Glomerular endothelial cell (primary cell): ENCODE measurements around the gene HLF. TPM values are rescaled to one million over a fixed set of nuclear protein-coding genes. Genes with fewer than 3 reads are reported as not detected.

ENCODE experiments used
- DNase-seq: peaks from one replicate; pipeline ENCODE4 v3.0.0-alpha.2; 2011; ENCODE audit warnings: low read depth, low spot score; ENCODE audit errors: extremely low read depth
- total RNA-seq: library from RNA; depleted of rRNA; stranded (reverse); fragments of >200 nt; gene quantifications from 2 replicates; pipeline ENCODE4 v1.2.3, GENCODE V29; 2015

HLF gene
- total RNA-seq, 1 donor from 2014 or later, result not detected

GRCh38 chr17:55249861-55250260 lies 14.9 kb upstream of the HLF start:
- no peak for DNase-seq

GRCh38 chr17:55254375-55254774 lies 10.4 kb upstream of the HLF start:
- no peak for DNase-seq

GRCh38 chr17:55258578-55259135 lies 6.1 kb upstream of the HLF start:
- DNase-seq, result no peak

- DNase-seq, result no peak
Measured at GRCh38 chr17:55259684-55260111, 5.1 kb upstream of the HLF start.

- DNase-seq, result no peak
Measured at GRCh38 chr17:55261311-55261710, 3.4 kb upstream of the HLF start.

- no peak for DNase-seq
Measured at GRCh38 chr17:55263569-55264277, 1.0 kb upstream of the HLF start.

- no peak for DNase-seq
Measured at GRCh38 chr17:55264278-55264644, 499 bp upstream of the HLF start.

GRCh38 chr17:55265311-55266021 lies 706 bp downstream of the HLF start:
- no peak for DNase-seq

GRCh38 chr17:55266051-55266957 lies 1.5 kb downstream of the HLF start:
- DNase-seq, result no peak

GRCh38 chr17:55266958-55267688 lies 2.4 kb downstream of the HLF start:
- no peak for DNase-seq

- DNase-seq, result no peak
Measured at GRCh38 chr17:55267777-55268648, 3.3 kb downstream of the HLF start.

GRCh38 chr17:55268649-55269480 lies 4.1 kb downstream of the HLF start:
- DNase-seq, result no peak

- DNase-seq, result no peak
Measured at GRCh38 chr17:55269894-55270293, 5.1 kb downstream of the HLF start.

- no peak for DNase-seq
Measured at GRCh38 chr17:55271223-55271571, 6.4 kb downstream of the HLF start.

GRCh38 chr17:55271958-55272710 lies 7.4 kb downstream of the HLF start:
- DNase-seq, result no peak

GRCh38 chr17:55272711-55273578 lies 8.2 kb downstream of the HLF start:
- DNase-seq, result no peak
